HEK293 (cell line): Measurements from ENCODE around the gene TADA3.

Experiments used
- FEZF1 ChIP-seq: fragments of 450-650 bp; formaldehyde crosslinking; IDR thresholded peaks from 2 replicates; pipeline ENCODE4 v1.5.1; 2016; ENCODE audit warnings: missing biosample characterization, missing genetic modification characterization
- HOXC10 ChIP-seq: sonication (generic); formaldehyde crosslinking; IDR thresholded peaks from 2 replicates; pipeline ENCODE4 v1.8.1; 2023; ENCODE audit warnings: mild to moderate bottlenecking, missing genetic modification reagents
- SP7 ChIP-seq: fragments of 450-650 bp; formaldehyde crosslinking; IDR thresholded peaks from 2 replicates; pipeline ENCODE4 v1.5.1; 2016; ENCODE audit warnings: missing biosample characterization, missing genetic modification characterization
- WT1 ChIP-seq: fragments of 450-650 bp; formaldehyde crosslinking; IDR thresholded peaks from 2 replicates; pipeline ENCODE4 v1.5.1; 2016; ENCODE audit warnings: missing biosample characterization, missing genetic modification characterization
- YY1 ChIP-seq: fragments of 450-650 bp; formaldehyde crosslinking; IDR thresholded peaks from 2 replicates; pipeline ENCODE4 v1.5.1; 2018; ENCODE audit warnings: missing biosample characterization, missing genetic modification characterization
- YY2 ChIP-seq: fragments of 450-650 bp; formaldehyde crosslinking; IDR thresholded peaks from 2 replicates; pipeline ENCODE4 v1.5.1; 2016; ENCODE audit warnings: missing biosample characterization, missing genetic modification characterization
- ZEB2 ChIP-seq: fragments of 450-650 bp; formaldehyde crosslinking; IDR thresholded peaks from 2 replicates; pipeline ENCODE4 v1.5.1; 2016; ENCODE audit warnings: missing biosample characterization, missing genetic modification characterization
- ZFP41 ChIP-seq: fragments of 450-650 bp; formaldehyde crosslinking; IDR thresholded peaks from 2 replicates; pipeline ENCODE4 v1.5.1; 2016; ENCODE audit warnings: missing biosample characterization, missing genetic modification characterization, borderline replicate concordance
- ZNF174 ChIP-seq: fragments of 450-650 bp; formaldehyde crosslinking; IDR thresholded peaks from 2 replicates; pipeline ENCODE4 v1.5.0; 2017; ENCODE audit warnings: missing biosample characterization, mild to moderate bottlenecking, missing genetic modification characterization
- ZNF223 ChIP-seq: fragments of 450-650 bp; formaldehyde crosslinking; IDR thresholded peaks from 2 replicates; pipeline ENCODE4 v1.5.1; 2016; ENCODE audit warnings: missing biosample characterization, missing genetic modification characterization
- ZNF239 ChIP-seq: fragments of 450-650 bp; formaldehyde crosslinking; IDR thresholded peaks from 2 replicates; pipeline ENCODE4 v1.5.1; 2016; ENCODE audit warnings: missing biosample characterization, missing genetic modification characterization
- ZNF248 ChIP-seq: fragments of 450-650 bp; formaldehyde crosslinking; IDR thresholded peaks from 2 replicates; pipeline ENCODE4 v1.5.1; 2017; ENCODE audit warnings: missing biosample characterization, missing genetic modification characterization
- ZNF266 ChIP-seq: fragments of 450-650 bp; formaldehyde crosslinking; IDR thresholded peaks from 2 replicates; pipeline ENCODE4 v1.5.1; 2016; ENCODE audit warnings: missing biosample characterization, missing genetic modification characterization, low read depth
- ZNF302 ChIP-seq: fragments of 450-650 bp; formaldehyde crosslinking; IDR thresholded peaks from 2 replicates; pipeline ENCODE4 v1.5.1; 2016; ENCODE audit warnings: missing biosample characterization, missing genetic modification characterization, low read depth
- ZNF335 ChIP-seq: fragments of 450-650 bp; formaldehyde crosslinking; conservative IDR thresholded peaks from 2 replicates; pipeline ENCODE4 v1.5.1; 2016; ENCODE audit warnings: missing biosample characterization, missing genetic modification characterization
- ZNF341 ChIP-seq: fragments of 450-650 bp; formaldehyde crosslinking; IDR thresholded peaks from 2 replicates; pipeline ENCODE4; 2016; ENCODE audit warnings: low read depth, missing biosample characterization, missing genetic modification characterization
- ZNF521 ChIP-seq: fragments of 450-650 bp; formaldehyde crosslinking; IDR thresholded peaks from 2 replicates; pipeline ENCODE4 v1.5.1; 2017; ENCODE audit warnings: missing biosample characterization, mild to moderate bottlenecking, missing genetic modification characterization
- ZNF530 ChIP-seq: fragments of 450-650 bp; formaldehyde crosslinking; IDR thresholded peaks from 2 replicates; pipeline ENCODE4 v1.5.1; 2016; ENCODE audit warnings: low read depth, missing biosample characterization, missing genetic modification characterization
- ZNF558 ChIP-seq: fragments of 450-650 bp; formaldehyde crosslinking; IDR thresholded peaks from 2 replicates; pipeline ENCODE4 v1.5.1; 2016; ENCODE audit warnings: missing biosample characterization, missing genetic modification characterization
- ZSCAN23 ChIP-seq: fragments of 450-650 bp; formaldehyde crosslinking; IDR thresholded peaks from 2 replicates; pipeline ENCODE4 v1.5.1; 2016; ENCODE audit warnings: missing biosample characterization, missing genetic modification characterization
- TF ChIP-seq, protein P1 (sequence below): fragments of 450-650 bp; formaldehyde crosslinking; IDR thresholded peaks from 2 replicates; pipeline ENCODE4 v1.5.1; 2016; ENCODE audit warnings: missing biosample characterization, missing genetic modification characterization
- TF ChIP-seq, protein P2 (sequence below): IDR thresholded peaks from 2 replicates; pipeline ENCODE4 v1.6.1; 2011; ENCODE audit warnings: mild to moderate bottlenecking, low read depth, low read length, borderline replicate concordance
- TF ChIP-seq, protein P3 (sequence below): fragments of 450-650 bp; formaldehyde crosslinking; IDR thresholded peaks from 2 replicates; pipeline ENCODE4 v1.5.1; 2016; ENCODE audit warnings: missing biosample characterization, missing genetic modification characterization, borderline replicate concordance
- TF ChIP-seq, protein P4 (sequence below): fragments of 450-650 bp; formaldehyde crosslinking; IDR thresholded peaks from 2 replicates; pipeline ENCODE4 v1.5.1; 2016; ENCODE audit warnings: missing biosample characterization, missing genetic modification characterization
- TF ChIP-seq, protein P5 (sequence below): fragments of 450-650 bp; formaldehyde crosslinking; IDR thresholded peaks from 2 replicates; pipeline ENCODE4 v1.5.1; 2016; ENCODE audit warnings: missing biosample characterization, missing genetic modification characterization
- TF ChIP-seq, protein P6 (sequence below): fragments of 450-650 bp; formaldehyde crosslinking; IDR thresholded peaks from 2 replicates; pipeline ENCODE4 v1.5.1; 2016; ENCODE audit warnings: missing biosample characterization, missing genetic modification characterization, low read depth

Gene TADA3

DNA sequence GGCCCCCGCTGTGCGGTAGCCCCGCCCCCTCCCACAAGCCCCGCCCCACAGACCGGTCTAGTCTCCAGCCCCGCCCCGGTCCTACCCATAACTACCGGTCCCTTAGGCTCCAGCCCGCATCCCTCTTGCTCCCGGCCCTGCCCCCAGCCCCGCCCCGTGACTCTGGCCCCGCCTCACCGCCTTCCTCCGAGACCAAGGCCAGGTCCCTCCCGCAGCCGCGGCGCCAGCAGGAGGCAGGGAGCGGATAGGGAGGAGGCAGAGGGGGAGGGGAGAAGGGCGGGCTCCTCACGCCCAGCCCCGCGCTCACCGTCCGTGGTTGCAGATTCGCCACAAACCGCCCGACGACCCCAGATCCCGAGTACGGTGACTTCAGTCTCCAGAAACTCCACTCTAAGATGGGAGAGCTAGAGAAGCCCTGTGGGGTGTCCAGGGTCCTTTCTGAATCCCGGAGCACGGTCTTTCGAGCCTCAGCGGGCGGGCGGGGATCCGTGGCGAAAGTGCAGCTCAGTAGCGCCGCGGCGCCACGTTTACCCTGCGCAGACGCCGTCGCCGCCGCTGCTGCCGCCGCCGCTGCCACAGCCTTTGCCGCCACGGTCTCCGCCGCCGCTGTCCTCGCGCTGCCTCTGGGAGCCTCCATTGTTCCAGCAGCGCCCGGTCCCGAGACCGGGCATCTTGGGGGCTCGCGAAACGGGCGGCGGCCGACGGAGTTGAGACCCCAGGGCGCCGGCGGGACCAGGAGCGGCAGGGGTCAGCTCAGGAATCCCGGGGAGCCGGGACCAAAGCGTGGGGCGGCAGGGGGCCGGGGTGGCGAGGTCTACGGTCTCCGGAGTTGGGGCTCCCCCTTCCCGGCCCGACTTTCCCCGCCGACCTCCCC is 60.8 kb downstream of the TADA3 start, which contains the start of gene BRPF1 (continued):
- no peak; the same call in 1 of the 2 replicates for TF ChIP-seq ZNF174 (tag by site-specific recombination)
- TF ChIP-seq, protein P1, sequence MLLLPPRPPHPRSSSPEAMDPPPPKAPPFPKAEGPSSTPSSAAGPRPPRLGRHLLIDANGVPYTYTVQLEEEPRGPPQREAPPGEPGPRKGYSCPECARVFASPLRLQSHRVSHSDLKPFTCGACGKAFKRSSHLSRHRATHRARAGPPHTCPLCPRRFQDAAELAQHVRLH, result peak; percentile 96
- no peak for TF ChIP-seq ZNF521 (tag by site-specific recombination)
- TF ChIP-seq, protein P2, sequence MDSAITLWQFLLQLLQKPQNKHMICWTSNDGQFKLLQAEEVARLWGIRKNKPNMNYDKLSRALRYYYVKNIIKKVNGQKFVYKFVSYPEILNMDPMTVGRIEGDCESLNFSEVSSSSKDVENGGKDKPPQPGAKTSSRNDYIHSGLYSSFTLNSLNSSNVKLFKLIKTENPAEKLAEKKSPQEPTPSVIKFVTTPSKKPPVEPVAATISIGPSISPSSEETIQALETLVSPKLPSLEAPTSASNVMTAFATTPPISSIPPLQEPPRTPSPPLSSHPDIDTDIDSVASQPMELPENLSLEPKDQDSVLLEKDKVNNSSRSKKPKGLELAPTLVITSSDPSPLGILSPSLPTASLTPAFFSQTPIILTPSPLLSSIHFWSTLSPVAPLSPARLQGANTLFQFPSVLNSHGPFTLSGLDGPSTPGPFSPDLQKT, result no peak
- TF ChIP-seq ZFP41 (tag by site-specific recombination), result no peak
- TF ChIP-seq, protein P3, sequence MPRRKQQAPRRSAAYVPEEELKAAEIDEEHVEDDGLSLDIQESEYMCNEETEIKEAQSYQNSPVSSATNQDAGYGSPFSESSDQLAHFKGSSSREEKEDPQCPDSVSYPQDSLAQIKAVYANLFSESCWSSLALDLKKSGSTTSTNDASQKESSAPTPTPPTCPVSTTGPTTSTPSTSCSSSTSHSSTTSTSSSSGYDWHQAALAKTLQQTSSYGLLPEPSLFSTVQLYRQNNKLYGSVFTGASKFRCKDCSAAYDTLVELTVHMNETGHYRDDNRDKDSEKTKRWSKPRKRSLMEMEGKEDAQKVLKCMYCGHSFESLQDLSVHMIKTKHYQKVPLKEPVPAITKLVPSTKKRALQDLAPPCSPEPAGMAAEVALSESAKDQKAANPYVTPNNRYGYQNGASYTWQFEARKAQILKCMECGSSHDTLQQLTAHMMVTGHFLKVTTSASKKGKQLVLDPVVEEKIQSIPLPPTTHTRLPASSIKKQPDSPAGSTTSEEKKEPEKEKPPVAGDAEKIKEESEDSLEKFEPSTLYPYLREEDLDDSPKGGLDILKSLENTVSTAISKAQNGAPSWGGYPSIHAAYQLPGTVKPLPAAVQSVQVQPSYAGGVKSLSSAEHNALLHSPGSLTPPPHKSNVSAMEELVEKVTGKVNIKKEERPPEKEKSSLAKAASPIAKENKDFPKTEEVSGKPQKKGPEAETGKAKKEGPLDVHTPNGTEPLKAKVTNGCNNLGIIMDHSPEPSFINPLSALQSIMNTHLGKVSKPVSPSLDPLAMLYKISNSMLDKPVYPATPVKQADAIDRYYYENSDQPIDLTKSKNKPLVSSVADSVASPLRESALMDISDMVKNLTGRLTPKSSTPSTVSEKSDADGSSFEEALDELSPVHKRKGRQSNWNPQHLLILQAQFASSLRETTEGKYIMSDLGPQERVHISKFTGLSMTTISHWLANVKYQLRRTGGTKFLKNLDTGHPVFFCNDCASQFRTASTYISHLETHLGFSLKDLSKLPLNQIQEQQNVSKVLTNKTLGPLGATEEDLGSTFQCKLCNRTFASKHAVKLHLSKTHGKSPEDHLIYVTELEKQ (tag by site-specific recombination), result peak; percentile 92
- TF ChIP-seq, protein P4, sequence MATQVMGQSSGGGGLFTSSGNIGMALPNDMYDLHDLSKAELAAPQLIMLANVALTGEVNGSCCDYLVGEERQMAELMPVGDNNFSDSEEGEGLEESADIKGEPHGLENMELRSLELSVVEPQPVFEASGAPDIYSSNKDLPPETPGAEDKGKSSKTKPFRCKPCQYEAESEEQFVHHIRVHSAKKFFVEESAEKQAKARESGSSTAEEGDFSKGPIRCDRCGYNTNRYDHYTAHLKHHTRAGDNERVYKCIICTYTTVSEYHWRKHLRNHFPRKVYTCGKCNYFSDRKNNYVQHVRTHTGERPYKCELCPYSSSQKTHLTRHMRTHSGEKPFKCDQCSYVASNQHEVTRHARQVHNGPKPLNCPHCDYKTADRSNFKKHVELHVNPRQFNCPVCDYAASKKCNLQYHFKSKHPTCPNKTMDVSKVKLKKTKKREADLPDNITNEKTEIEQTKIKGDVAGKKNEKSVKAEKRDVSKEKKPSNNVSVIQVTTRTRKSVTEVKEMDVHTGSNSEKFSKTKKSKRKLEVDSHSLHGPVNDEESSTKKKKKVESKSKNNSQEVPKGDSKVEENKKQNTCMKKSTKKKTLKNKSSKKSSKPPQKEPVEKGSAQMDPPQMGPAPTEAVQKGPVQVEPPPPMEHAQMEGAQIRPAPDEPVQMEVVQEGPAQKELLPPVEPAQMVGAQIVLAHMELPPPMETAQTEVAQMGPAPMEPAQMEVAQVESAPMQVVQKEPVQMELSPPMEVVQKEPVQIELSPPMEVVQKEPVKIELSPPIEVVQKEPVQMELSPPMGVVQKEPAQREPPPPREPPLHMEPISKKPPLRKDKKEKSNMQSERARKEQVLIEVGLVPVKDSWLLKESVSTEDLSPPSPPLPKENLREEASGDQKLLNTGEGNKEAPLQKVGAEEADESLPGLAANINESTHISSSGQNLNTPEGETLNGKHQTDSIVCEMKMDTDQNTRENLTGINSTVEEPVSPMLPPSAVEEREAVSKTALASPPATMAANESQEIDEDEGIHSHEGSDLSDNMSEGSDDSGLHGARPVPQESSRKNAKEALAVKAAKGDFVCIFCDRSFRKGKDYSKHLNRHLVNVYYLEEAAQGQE, result peak; percentile 75
- TF ChIP-seq ZNF335 (tag by site-specific recombination), result no peak; the same call in 1 of the 2 replicates
- peak; percentile 96 for TF ChIP-seq YY2 (tag by site-specific recombination)
- TF ChIP-seq ZEB2 (tag by site-specific recombination), result peak; percentile 100
- TF ChIP-seq ZNF266 (tag by site-specific recombination), result no peak
- TF ChIP-seq ZNF302, result no peak
- TF ChIP-seq ZNF239, result peak; percentile 60; the same call in 1 of the 2 replicates
- peak; percentile 87 for TF ChIP-seq YY1 (tag by site-specific recombination)
- peak; percentile 96 for TF ChIP-seq WT1 (tag by site-specific recombination)
- TF ChIP-seq ZNF341 (tag by site-specific recombination), result peak; percentile 41
- TF ChIP-seq HOXC10 (CRISPR knock-in tag), result no peak
- peak; percentile 96 for TF ChIP-seq SP7 (tag by site-specific recombination)
- peak; percentile 65; the same call in 1 of the 2 replicates for TF ChIP-seq ZNF558 (tag by site-specific recombination)
- TF ChIP-seq FEZF1 (tag by site-specific recombination), result no peak; the same call in 1 of the 2 replicates
- TF ChIP-seq ZSCAN23 (tag by site-specific recombination), result peak; percentile 93
- peak; percentile 25; the same call in 1 of the 2 replicates for TF ChIP-seq ZNF223 (tag by site-specific recombination)
- no peak for TF ChIP-seq ZNF248 (tag by site-specific recombination)
- TF ChIP-seq, protein P5, sequence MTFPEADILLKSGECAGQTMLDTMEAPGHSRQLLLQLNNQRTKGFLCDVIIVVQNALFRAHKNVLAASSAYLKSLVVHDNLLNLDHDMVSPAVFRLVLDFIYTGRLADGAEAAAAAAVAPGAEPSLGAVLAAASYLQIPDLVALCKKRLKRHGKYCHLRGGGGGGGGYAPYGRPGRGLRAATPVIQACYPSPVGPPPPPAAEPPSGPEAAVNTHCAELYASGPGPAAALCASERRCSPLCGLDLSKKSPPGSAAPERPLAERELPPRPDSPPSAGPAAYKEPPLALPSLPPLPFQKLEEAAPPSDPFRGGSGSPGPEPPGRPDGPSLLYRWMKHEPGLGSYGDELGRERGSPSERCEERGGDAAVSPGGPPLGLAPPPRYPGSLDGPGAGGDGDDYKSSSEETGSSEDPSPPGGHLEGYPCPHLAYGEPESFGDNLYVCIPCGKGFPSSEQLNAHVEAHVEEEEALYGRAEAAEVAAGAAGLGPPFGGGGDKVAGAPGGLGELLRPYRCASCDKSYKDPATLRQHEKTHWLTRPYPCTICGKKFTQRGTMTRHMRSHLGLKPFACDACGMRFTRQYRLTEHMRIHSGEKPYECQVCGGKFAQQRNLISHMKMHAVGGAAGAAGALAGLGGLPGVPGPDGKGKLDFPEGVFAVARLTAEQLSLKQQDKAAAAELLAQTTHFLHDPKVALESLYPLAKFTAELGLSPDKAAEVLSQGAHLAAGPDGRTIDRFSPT (tag by site-specific recombination), result peak; percentile 56; the same call in 1 of the 2 replicates
- TF ChIP-seq ZNF530 (tag by site-specific recombination), result no peak
- TF ChIP-seq, protein P6, sequence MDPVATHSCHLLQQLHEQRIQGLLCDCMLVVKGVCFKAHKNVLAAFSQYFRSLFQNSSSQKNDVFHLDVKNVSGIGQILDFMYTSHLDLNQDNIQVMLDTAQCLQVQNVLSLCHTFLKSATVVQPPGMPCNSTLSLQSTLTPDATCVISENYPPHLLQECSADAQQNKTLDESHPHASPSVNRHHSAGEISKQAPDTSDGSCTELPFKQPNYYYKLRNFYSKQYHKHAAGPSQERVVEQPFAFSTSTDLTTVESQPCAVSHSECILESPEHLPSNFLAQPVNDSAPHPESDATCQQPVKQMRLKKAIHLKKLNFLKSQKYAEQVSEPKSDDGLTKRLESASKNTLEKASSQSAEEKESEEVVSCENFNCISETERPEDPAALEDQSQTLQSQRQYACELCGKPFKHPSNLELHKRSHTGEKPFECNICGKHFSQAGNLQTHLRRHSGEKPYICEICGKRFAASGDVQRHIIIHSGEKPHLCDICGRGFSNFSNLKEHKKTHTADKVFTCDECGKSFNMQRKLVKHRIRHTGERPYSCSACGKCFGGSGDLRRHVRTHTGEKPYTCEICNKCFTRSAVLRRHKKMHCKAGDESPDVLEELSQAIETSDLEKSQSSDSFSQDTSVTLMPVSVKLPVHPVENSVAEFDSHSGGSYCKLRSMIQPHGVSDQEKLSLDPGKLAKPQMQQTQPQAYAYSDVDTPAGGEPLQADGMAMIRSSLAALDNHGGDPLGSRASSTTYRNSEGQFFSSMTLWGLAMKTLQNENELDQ, result no peak
